ENCODE results near the gene IPMK.

IPMK gene

DNA sequence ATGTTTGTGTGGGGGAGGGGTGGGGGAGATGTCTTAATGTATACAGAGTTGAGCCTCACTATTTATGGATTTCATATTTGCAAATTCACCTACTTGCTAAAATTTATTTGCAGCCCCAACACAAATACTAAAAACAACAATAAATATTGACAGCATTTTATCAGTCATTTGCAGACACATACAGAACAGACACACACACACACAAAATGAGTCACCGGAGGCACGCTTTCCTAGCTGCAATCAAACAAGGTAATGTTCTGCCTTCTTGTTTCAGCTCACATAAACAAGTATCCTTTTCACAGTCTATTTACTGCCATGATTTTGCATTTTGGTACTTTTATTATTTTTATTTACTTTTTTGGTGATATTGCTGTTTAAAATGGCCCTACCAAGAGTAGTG lies 88.5 kb downstream of the IPMK start:
- no peak overlapping the region for H3K4me3 ChIP-seq (replicated peaks; ENCODE audit: low read depth, low read length)
- no peak for DNase-seq (ENCODE audit: extremely low read depth, insufficient read length)
- H3K27me3 ChIP-seq (replicated peaks; ENCODE audit: control insufficient read depth, insufficient read depth, low read length), result no peaks in the 10 kb centered on the region
- TF ChIP-seq, protein P1, sequence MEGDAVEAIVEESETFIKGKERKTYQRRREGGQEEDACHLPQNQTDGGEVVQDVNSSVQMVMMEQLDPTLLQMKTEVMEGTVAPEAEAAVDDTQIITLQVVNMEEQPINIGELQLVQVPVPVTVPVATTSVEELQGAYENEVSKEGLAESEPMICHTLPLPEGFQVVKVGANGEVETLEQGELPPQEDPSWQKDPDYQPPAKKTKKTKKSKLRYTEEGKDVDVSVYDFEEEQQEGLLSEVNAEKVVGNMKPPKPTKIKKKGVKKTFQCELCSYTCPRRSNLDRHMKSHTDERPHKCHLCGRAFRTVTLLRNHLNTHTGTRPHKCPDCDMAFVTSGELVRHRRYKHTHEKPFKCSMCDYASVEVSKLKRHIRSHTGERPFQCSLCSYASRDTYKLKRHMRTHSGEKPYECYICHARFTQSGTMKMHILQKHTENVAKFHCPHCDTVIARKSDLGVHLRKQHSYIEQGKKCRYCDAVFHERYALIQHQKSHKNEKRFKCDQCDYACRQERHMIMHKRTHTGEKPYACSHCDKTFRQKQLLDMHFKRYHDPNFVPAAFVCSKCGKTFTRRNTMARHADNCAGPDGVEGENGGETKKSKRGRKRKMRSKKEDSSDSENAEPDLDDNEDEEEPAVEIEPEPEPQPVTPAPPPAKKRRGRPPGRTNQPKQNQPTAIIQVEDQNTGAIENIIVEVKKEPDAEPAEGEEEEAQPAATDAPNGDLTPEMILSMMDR (IDR thresholded peaks at IDR 0.05; ENCODE audit: insufficient read depth, low read length, poor library complexity, severe bottlenecking), result no peak
- H3K36me3 ChIP-seq (ENCODE audit: control insufficient read depth, insufficient read depth, low read length), result no peaks in the 10 kb centered on the region

DNA sequence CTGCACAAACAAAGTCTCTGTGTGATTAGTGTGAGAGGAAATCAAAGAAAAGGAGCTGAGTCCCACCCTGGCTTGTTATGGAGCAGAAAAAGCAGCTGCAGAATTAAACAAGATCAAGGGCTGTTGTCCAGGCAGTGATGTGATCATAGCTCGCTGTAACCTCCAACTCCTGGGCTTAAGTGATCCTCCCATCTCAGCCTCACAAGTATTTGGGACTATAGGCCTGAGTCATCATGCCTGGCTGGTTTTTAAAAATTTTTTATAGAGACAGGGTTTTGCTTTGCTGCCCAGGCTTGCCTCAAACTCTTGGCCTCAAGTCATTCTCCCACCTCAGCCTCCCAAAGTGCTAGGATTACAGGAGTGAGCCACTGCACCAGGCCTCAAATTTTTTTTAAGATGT lies 88.9 kb downstream of the IPMK start:
- Histone ChIP-seq H3K36me3 (ENCODE audit: control insufficient read depth, insufficient read depth, low read length) (no peaks in the 10 kb centered on the region), H3K4me3 (replicated peaks; ENCODE audit: low read depth, low read length) (no peak overlapping the region), H3K27me3 (replicated peaks; ENCODE audit: control insufficient read depth, insufficient read depth, low read length) (no peaks in the 10 kb centered on the region)
- DNase-seq (ENCODE audit: extremely low read depth, insufficient read length), result no peak
- TF ChIP-seq, protein P1 (IDR thresholded peaks at IDR 0.05; ENCODE audit: insufficient read depth, low read length, poor library complexity, severe bottlenecking), result no peak

DNA sequence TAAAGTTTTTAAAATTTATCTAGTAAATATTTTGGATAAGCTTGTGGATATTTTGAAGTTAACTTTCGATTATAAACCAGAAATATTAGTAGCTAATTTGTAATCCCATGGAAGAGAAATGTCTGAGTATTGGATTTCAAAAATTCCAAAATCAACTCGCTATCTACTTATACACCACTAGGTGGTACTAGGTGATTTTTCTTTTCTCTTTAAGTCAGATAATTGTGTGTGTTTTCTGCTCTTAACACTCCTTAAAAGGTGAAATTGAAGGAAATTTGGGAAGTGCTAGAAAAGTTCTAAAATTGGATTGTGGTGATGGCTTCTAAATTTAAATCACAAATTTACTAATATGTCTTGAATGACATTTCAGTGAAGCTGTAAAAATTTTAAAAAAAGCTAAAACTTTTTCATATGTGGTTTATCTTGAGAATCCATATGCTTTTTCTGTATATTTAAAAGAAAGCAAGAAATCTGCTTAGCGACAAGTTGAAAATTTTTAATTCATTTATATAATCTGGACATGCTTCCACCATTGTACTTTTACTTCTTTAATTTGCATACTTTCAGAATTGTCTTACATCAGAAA lies 90.2 kb downstream of the IPMK start:
- Histone ChIP-seq H3K27me3 (replicated peaks; ENCODE audit: control insufficient read depth, insufficient read depth, low read length) (no peaks in the 10 kb centered on the region), H3K4me3 (replicated peaks; ENCODE audit: low read depth, low read length) (no peak overlapping the region), H3K36me3 (ENCODE audit: control insufficient read depth, insufficient read depth, low read length) (no peaks in the 10 kb centered on the region)
- TF ChIP-seq, protein P1 (IDR thresholded peaks at IDR 0.05; ENCODE audit: insufficient read depth, low read length, poor library complexity, severe bottlenecking), result peak; percentile 50
- DNase-seq (ENCODE audit: extremely low read depth, insufficient read length), result peak; percentile 7

DNA sequence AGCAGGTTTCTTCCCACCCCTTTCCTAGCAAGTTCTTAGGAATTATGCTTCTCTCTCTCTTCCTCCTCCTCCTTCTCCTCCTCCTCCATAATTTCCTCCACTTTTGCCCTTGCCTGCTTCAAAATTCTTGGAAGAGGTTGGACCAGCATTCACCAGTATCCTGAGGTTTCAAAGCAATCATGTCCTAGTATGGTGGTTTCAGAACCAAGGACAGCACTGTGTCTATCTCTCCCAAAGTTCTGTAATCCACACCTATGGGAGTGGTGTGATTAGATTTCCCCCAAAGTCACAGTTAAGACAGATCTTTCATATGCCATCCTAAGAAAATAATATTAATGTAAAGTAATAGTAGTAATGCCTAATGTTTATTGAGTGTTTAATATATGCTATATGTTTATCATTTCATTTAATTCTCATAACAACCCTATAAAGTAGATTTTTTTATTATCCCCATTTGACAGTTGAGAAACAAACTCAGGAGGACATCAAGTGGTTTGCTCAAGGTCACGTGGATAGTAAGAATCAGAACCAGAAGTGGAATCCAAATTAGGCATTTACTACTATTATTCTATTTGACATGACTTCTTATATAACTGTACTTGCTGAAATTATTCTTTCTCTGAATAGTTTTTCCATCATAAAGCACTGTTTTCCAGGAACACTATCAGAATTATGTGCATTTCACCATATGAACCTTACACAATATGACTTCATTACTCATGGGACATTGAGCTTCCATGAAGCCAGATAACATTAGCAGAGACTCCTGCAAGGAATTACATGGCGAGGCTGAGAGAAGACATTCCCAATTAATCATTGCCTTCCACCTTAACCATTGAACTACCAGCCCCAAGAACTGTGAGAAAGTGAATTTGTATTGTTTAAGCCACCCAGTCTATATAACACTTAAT lies 91.4 kb downstream of the IPMK start:
- no peak for DNase-seq (ENCODE audit: extremely low read depth, insufficient read length)
- Histone ChIP-seq H3K4me3 (replicated peaks; ENCODE audit: low read depth, low read length) (no peak overlapping the region), H3K36me3 (ENCODE audit: control insufficient read depth, insufficient read depth, low read length) (no peaks in the 10 kb centered on the region), H3K27me3 (replicated peaks; ENCODE audit: control insufficient read depth, insufficient read depth, low read length) (no peaks in the 10 kb centered on the region)
- TF ChIP-seq, protein P1 (IDR thresholded peaks at IDR 0.05; ENCODE audit: insufficient read depth, low read length, poor library complexity, severe bottlenecking), result no peak

DNA sequence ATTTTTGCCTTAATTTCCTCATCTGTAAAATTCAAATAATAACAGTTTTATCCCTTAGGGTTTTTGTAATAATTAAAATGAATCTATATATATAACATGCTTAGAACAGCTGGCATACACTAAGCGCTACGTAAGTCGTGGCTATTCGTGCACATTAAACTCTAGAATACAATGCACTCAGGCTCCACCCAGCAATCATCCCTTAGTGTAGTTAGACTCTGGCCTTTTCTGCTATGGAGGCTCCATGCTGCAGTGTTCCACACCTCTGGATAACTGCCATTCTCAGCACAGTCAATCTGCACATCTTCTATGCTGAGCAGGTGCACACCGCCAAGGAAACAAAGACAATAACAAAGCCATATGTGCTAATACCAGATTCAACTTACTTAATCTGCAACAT lies 92.9 kb downstream of the IPMK start:
- no peaks in the 10 kb centered on the region for H3K36me3 ChIP-seq (ENCODE audit: control insufficient read depth, insufficient read depth, low read length)
- DNase-seq (ENCODE audit: extremely low read depth, insufficient read length), result no peak
- H3K27me3 ChIP-seq (replicated peaks; ENCODE audit: control insufficient read depth, insufficient read depth, low read length), result no peaks in the 10 kb centered on the region
- no peak overlapping the region for H3K4me3 ChIP-seq (replicated peaks; ENCODE audit: low read depth, low read length)
- TF ChIP-seq, protein P1 (IDR thresholded peaks at IDR 0.05; ENCODE audit: insufficient read depth, low read length, poor library complexity, severe bottlenecking), result no peak
